GM18870 (cell line): Measurements from ENCODE around the gene OVCH2.

Experiments used
- ATAC-seq: cut with Tn5 transposase; IDR thresholded peaks from one replicate; pipeline ENCODE4 v1.9.1; 2021; ENCODE audit warnings: moderate library complexity; ENCODE audit not compliant: unreplicated experiment

The OVCH2 gene

GRCh38 chr11:7640816-7641215 is 65.5 kb downstream of the OVCH2 start:
- no peak for ATAC-seq

- ATAC-seq: no peak
Measured at GRCh38 chr11:7639643-7640025, 66.6 kb downstream of the OVCH2 start.
